IMR-90 (cell line): ENCODE results near the gene CEACAM3. TPM values are rescaled to one million over a fixed set of nuclear protein-coding genes. Genes with fewer than 3 reads are reported as not detected.
"Not testable (repeated sequence)": the region's sequence is repeated elsewhere in the genome, so short reads cannot be mapped to it uniquely, and the experiment has no call there.

Experiments
- ATAC-seq: fragments of 200-7000 bp; cut with Tn5 transposase; 2 replicates; pipeline ENCODE4 v1.9.1; 2020; ENCODE audit warnings: low read depth, mild to moderate bottlenecking, moderate library complexity
- BruUV-seq: library from RNA; stranded (reverse); fragments of 400-500 nt; replicated peaks from 2 replicates; lab custom pipeline; 2021; lab: Mats Ljungman, UMichigan
- CTCF ChIA-PET: fragments of 300-600 bp; formaldehyde crosslinking; extraction: SDS; loops from one replicate; lab custom pipeline; 2021; ENCODE audit warnings: antibody characterized with exemption; lab: Yijun Ruan, JAX
- POLR2A ChIA-PET: fragments of 300-600 bp; sonication (Branson Sonifier 250); formaldehyde crosslinking; loops from one replicate; lab custom pipeline; 2022; ENCODE audit warnings: antibody characterized with exemption; ENCODE audit not compliant: unreplicated experiment; lab: Charles Lee
- DNase-seq: peaks from one replicate; pipeline ENCODE4 v3.0.0; 2013
- H2AFZ ChIP-seq: replicated peaks from 2 replicates; pipeline ENCODE3; 2013; ENCODE audit warnings: low read length, mild to moderate bottlenecking; ENCODE audit not compliant: poor library complexity
- H2AK5ac ChIP-seq: 2 replicates; pipeline ENCODE4 v1.6.1; 2013; ENCODE audit warnings: low read depth, low read length, inconsistent platforms
- H2AK9ac ChIP-seq: replicated peaks from 2 replicates; pipeline ENCODE3; 2013; ENCODE audit warnings: mild to moderate bottlenecking, low read depth, low read length, moderate library complexity; ENCODE audit not compliant: poor library complexity
- H2BK120ac ChIP-seq: 2 replicates; pipeline ENCODE4 v1.6.1; 2013; ENCODE audit warnings: low read depth, low read length, inconsistent platforms
- H2BK15ac ChIP-seq: 3 replicates; pipeline ENCODE4 v1.6.1; 2013; ENCODE audit warnings: low read depth, low read length, inconsistent platforms
- H2BK20ac ChIP-seq: 2 replicates; pipeline ENCODE4 v1.6.1; 2013; ENCODE audit warnings: low read depth, mild to moderate bottlenecking, inconsistent platforms, low read length, moderate library complexity
- H2BK5ac ChIP-seq: 2 replicates; pipeline ENCODE4 v1.6.1; 2013; ENCODE audit warnings: mild to moderate bottlenecking, low read depth, low read length, inconsistent platforms; ENCODE audit not compliant: poor library complexity, severe bottlenecking
- H3K14ac ChIP-seq: replicated peaks from 2 replicates; pipeline ENCODE4 v1.6.1; 2013; ENCODE audit warnings: low read depth, low read length, inconsistent platforms
- H3K18ac ChIP-seq: 2 replicates; pipeline ENCODE4 v1.6.1; 2013; ENCODE audit warnings: low read depth, low read length, control low read depth
- H3K23ac ChIP-seq: 2 replicates; pipeline ENCODE4 v1.6.1; 2013; ENCODE audit warnings: low read depth, low read length, inconsistent platforms
- H3K27ac ChIP-seq: 2 replicates; pipeline ENCODE4 v1.5.1; 2013; ENCODE audit warnings: mild to moderate bottlenecking, control low read depth, low read length; ENCODE audit not compliant: insufficient read depth
- H3K27me3 ChIP-seq: 2 replicates; pipeline ENCODE4 v1.6.1; 2013; ENCODE audit warnings: low read length; ENCODE audit not compliant: control insufficient read depth, insufficient read depth
- H3K36me3 ChIP-seq: 2 replicates; pipeline ENCODE4 v1.6.1; 2013; ENCODE audit warnings: low read length, mixed read lengths; ENCODE audit not compliant: control insufficient read depth, insufficient read depth
- H3K4ac ChIP-seq: 2 replicates; pipeline ENCODE4 v1.6.1; 2013; ENCODE audit warnings: low read depth, low read length, inconsistent platforms
- H3K4me1 ChIP-seq: 2 replicates; pipeline ENCODE4 v1.6.1; 2013; ENCODE audit warnings: low read length, mixed read lengths; ENCODE audit not compliant: control insufficient read depth, insufficient read depth
- H3K4me2 ChIP-seq: 2 replicates; pipeline ENCODE4 v1.6.1; 2013; ENCODE audit warnings: low read depth, mild to moderate bottlenecking, control low read depth, low read length, moderate library complexity
- H3K4me3 ChIP-seq: 2 replicates; pipeline ENCODE4 v1.5.1; 2013; ENCODE audit warnings: low read depth, mild to moderate bottlenecking, control low read depth, low read length, moderate library complexity; ENCODE audit not compliant: insufficient read depth
- H3K56ac ChIP-seq: 2 replicates; pipeline ENCODE4 v1.6.1; 2013; ENCODE audit warnings: low read length, inconsistent platforms; ENCODE audit not compliant: insufficient read depth; ENCODE audit errors: extremely low read depth
- H3K79me1 ChIP-seq, 2 experiments: 2 replicates each; pipeline ENCODE4 v1.6.1; 2013; ENCODE audit warnings: low read length in 2 of 2, inconsistent platforms in 1 of 2, low read depth in 1 of 2
- H3K9ac ChIP-seq: 2 replicates; pipeline ENCODE4 v1.6.1; 2013; ENCODE audit warnings: low read depth, low read length, control low read depth
- H3K9me1 ChIP-seq: 2 replicates; pipeline ENCODE4 v1.6.1; 2013; ENCODE audit warnings: low read length, inconsistent platforms; ENCODE audit not compliant: insufficient read depth
- H3K9me3 ChIP-seq: 2 replicates; pipeline ENCODE4 v1.6.1; 2013; ENCODE audit warnings: low read length; ENCODE audit not compliant: control insufficient read depth, insufficient read depth
- H4K20me1 ChIP-seq: 2 replicates; pipeline ENCODE4 v1.6.1; 2013; ENCODE audit warnings: low read length, inconsistent platforms; ENCODE audit not compliant: insufficient read depth
- H4K5ac ChIP-seq: 2 replicates; pipeline ENCODE4 v1.6.1; 2013; ENCODE audit warnings: mild to moderate bottlenecking, low read depth, low read length, control low read depth
- H4K8ac ChIP-seq, 2 experiments: 2 replicates each; pipeline ENCODE4 v1.6.1; 2013; ENCODE audit warnings: low read depth in 2 of 2, low read length in 2 of 2, control low read depth in 1 of 2, inconsistent platforms in 1 of 2
- H4K91ac ChIP-seq: 2 replicates; pipeline ENCODE4 v1.6.1; 2013; ENCODE audit warnings: low read depth, low read length, inconsistent platforms; ENCODE audit not compliant: insufficient read depth
- BHLHE40 ChIP-seq: fragments of 150-350 bp; IDR thresholded peaks from 2 replicates; pipeline ENCODE4 v1.6.1; 2016; ENCODE audit warnings: mild to moderate bottlenecking, low read depth, low read length
- CEBPB ChIP-seq: IDR thresholded peaks from 2 replicates; pipeline ENCODE4 v1.6.1; 2012; ENCODE audit warnings: low read depth, low read length, improper control_type of control experiment
- CHD1 ChIP-seq: IDR thresholded peaks from 2 replicates; pipeline ENCODE4 v1.6.1; 2012; ENCODE audit warnings: low read depth, low read length, improper control_type of control experiment
- MAZ ChIP-seq: IDR thresholded peaks from 2 replicates; pipeline ENCODE4 v1.6.1; 2012; ENCODE audit warnings: low read depth, mild to moderate bottlenecking, low read length, improper control_type of control experiment, moderate library complexity, borderline replicate concordance
- NFE2L2 ChIP-seq: fragments of 150-350 bp; IDR thresholded peaks from 2 replicates; pipeline ENCODE4 v1.6.1; 2016; ENCODE audit warnings: low read depth, mild to moderate bottlenecking, low read length
- RCOR1 ChIP-seq: IDR thresholded peaks from 2 replicates; pipeline ENCODE4 v1.6.1; 2012; ENCODE audit warnings: mild to moderate bottlenecking, low read length, improper control_type of control experiment; ENCODE audit not compliant: insufficient replicate concordance
- RFX5 ChIP-seq: IDR thresholded peaks from 2 replicates; pipeline ENCODE4 v1.8.0; 2012; ENCODE audit warnings: low read depth, mild to moderate bottlenecking, low read length, moderate library complexity
- WGBS, 2 experiments: methylation state at CpG; one replicate each; pipeline versions ENCODE4 v1.1.5 to v1.1.7; 2013; ENCODE audit warnings: missing lambda C conversion rate in 2 of 2; ENCODE audit not compliant: insufficient read length in 1 of 2; ENCODE audit errors: extremely low coverage in 2 of 2; 5-methylcytosine and 5-hydroxymethylcytosine counted together
- dilution Hi-C: fragments of 300-500 bp; cut with HindIII; formaldehyde crosslinking; loops from one replicate; pipeline ENCODE4 v1.14.3; 2018; ENCODE audit warnings: low sequenced_read_pairs; ENCODE audit not compliant: unreplicated experiment
- in situ Hi-C: fragments of 300-500 bp; cut with MboI; formaldehyde crosslinking; loops from 3 replicates; pipeline ENCODE4 v1.14.3; 2019; ENCODE audit warnings: low sequenced_read_pairs, inconsistent platforms, mixed read lengths
- intact Hi-C: fragments of 100-400 bp; cut with micrococcal nuclease; formaldehyde crosslinking; loops from 2 replicates; pipeline ENCODE4 v1.10.0; 2022
- polyA plus RNA-seq, 3 experiments: library from polyadenylated mRNA; depleted of rRNA; stranded (reverse); fragments of >200 nt; gene quantifications; 2 replicates each; pipeline ENCODE4 v1.2.3, GENCODE V29; 2012; ENCODE audit warnings: low replicate concordance in 1 of 3
- total RNA-seq: library from RNA; depleted of rRNA; stranded (reverse); fragments of >200 nt; gene quantifications from 2 replicates; pipeline ENCODE4 v1.2.3, GENCODE V29; 2012

Gene CEACAM3
- total and polyA plus RNA-seq, 2 of the 4 experiments (the other 2 are of a cell fraction): not detected

DNA sequence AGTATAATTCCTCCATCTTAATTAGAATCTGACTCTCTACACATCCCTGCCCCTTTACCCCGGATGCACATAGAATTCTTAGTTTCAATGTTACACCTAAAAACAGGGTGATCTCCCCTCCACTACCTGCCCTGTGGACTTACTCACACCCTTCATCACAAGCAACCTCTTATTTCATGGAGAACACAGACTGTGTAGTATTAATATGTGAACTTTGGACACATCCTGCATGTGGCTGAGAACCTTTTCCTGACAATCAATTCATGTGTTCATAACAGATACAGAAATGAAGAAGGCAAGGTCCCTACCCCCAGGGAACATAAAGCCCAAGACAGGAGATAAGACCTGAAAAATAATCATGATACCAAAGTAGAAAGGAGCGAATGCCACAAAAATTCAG lies 29.3 kb upstream of the CEACAM3 start:
- no peak overlapping the region for H2AK9ac ChIP-seq
- H4K91ac ChIP-seq: no peak overlapping the region
- no peak overlapping the region for H3K14ac ChIP-seq
- H2BK15ac ChIP-seq: no peak overlapping the region
- in situ Hi-C loops (no loop called here), intact Hi-C loops (no loop called here), dilution Hi-C loops (no loop called here)
- H3K27me3 ChIP-seq: no peaks in the 10 kb centered on the region; the same call in 1 of the 2 replicates
- BruUV-seq: no TSS peak
- H2BK120ac ChIP-seq: no peak overlapping the region
- POLR2A ChIA-PET: no interaction called here
- H3K56ac ChIP-seq: no peak overlapping the region
- H2AFZ ChIP-seq: no peak overlapping the region
- ATAC-seq: no peak
- H3K4me2 ChIP-seq: no peak overlapping the region
- H2AK5ac ChIP-seq: no peak overlapping the region
- no peak for DNase-seq
- H3K36me3 ChIP-seq: no peaks in the 10 kb centered on the region
- no peak overlapping the region for H3K23ac ChIP-seq
- H3K4me3 ChIP-seq: no peak overlapping the region
- no peak overlapping the region for H3K27ac ChIP-seq
- no peak overlapping the region for H4K8ac ChIP-seq
- TF ChIP-seq BHLHE40: no peak
- TF ChIP-seq RCOR1: no peak
- no peak for TF ChIP-seq MAZ
- no peak for TF ChIP-seq NFE2L2
- TF ChIP-seq CHD1: no peak
- no peak for TF ChIP-seq RFX5
- TF ChIP-seq CEBPB: no peak
- WGBS, 2 experiments: no CpG with 5 or more reads among the region's 2 CpGs
- no peak overlapping the region for H3K9ac ChIP-seq
- H3K4ac ChIP-seq: no peak overlapping the region
- H2BK5ac ChIP-seq: no peak overlapping the region
- H4K20me1 ChIP-seq: no peaks in the 10 kb centered on the region
- H3K9me1 ChIP-seq: no peaks in the 10 kb centered on the region
- H3K79me1 ChIP-seq: no peaks in the 10 kb centered on the region
- H3K4me1 ChIP-seq: no peaks in the 10 kb centered on the region
- H4K5ac ChIP-seq: no peak overlapping the region
- no peaks in the 10 kb centered on the region for H3K9me3 ChIP-seq
- no peak overlapping the region for H2BK20ac ChIP-seq
- H3K18ac ChIP-seq: no peak overlapping the region
- CTCF ChIA-PET: no interaction called here

DNA sequence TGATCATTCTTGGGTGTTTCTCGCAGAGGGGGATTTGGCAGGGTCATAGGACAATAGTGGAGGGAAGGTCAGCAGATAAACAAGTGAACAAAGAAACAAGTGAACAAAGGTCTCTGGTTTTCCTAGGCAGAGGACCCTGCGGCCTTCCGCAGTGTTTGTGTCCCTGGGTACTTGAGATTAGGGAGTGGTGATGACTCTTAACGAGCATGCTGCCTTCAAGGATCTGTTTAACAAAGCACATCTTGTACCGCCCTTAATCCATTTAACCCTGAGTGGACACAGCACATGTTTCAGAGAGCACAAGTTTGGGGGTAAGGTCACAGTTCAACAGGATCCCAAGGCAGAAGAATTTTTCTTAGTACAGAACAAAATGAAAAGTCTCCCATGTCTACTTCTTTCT lies 28.3 kb upstream of the CEACAM3 start:
- H3K4me3 ChIP-seq, H3K27ac ChIP-seq, dilution Hi-C loops, H2BK5ac ChIP-seq, H3K56ac ChIP-seq, H3K14ac ChIP-seq, H3K18ac ChIP-seq, H3K9ac ChIP-seq, H4K91ac ChIP-seq, H4K8ac ChIP-seq, in situ Hi-C loops, H3K9me3 ChIP-seq, H3K9me1 ChIP-seq, H3K79me1 ChIP-seq, H3K4me2 ChIP-seq, H4K5ac ChIP-seq, DNase-seq, H2AK5ac ChIP-seq, H3K27me3 ChIP-seq, CTCF ChIA-PET, BruUV-seq, H2BK20ac ChIP-seq, H3K36me3 ChIP-seq, H3K23ac ChIP-seq, H3K4ac ChIP-seq, POLR2A ChIA-PET, ATAC-seq, H4K20me1 ChIP-seq, H2AK9ac ChIP-seq, H2BK15ac ChIP-seq, H2AFZ ChIP-seq, H2BK120ac ChIP-seq, intact Hi-C loops, H3K4me1 ChIP-seq: not testable (repeated sequence)
- no CpG with 5 or more reads among the region's 5 CpGs for WGBS, 2 experiments
